ENCODE measurements around the gene RLF.

RLF gene

DNA sequence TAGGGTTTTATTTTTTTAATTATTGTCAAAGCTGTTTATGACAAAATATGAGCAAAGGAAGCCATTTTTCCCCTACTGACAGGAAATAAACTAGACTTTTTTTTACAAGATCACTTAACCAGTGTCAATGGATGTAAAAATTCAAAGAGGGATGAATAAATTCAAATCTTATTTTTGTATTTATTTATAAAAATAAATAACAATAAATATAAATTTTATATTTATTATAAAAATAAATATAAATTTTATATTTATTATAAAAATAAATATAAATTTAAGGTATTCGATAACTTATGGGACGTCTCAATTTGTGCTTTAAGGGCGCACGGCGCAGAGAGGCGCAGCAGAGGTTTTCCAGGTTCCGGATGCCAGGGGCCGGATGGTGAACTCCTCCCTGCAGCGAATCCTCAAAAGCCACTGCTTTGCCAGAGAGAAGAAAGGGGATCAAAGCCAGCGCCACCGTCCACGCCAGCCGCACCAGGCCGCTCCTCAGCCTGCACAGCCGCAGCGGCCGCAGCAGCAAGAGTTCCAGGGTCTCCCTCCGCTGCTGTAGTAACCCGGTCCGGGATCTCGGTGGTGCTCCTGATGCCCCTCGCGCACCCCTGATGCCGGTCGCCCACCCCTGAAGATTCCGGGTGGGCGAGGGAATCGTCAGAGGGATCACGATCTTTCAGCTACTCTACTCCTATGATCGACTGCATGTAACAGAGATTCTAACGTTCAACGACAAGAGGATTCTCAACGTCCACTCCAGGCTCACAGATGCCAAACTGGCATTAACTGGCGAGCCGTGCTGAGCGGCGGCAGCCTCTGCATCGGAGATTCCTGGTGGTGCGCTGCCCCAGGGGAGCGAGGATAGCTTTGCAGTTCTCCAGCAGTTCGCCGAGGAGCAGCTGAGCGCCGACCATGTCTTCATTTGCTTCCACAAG is 28.5 kb upstream of the RLF start:
- DNase-seq (ENCODE audit: extremely low read depth, low read depth): no peak
- TF ChIP-seq, protein P1, sequence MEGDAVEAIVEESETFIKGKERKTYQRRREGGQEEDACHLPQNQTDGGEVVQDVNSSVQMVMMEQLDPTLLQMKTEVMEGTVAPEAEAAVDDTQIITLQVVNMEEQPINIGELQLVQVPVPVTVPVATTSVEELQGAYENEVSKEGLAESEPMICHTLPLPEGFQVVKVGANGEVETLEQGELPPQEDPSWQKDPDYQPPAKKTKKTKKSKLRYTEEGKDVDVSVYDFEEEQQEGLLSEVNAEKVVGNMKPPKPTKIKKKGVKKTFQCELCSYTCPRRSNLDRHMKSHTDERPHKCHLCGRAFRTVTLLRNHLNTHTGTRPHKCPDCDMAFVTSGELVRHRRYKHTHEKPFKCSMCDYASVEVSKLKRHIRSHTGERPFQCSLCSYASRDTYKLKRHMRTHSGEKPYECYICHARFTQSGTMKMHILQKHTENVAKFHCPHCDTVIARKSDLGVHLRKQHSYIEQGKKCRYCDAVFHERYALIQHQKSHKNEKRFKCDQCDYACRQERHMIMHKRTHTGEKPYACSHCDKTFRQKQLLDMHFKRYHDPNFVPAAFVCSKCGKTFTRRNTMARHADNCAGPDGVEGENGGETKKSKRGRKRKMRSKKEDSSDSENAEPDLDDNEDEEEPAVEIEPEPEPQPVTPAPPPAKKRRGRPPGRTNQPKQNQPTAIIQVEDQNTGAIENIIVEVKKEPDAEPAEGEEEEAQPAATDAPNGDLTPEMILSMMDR (IDR thresholded peaks at IDR 0.05; ENCODE audit: low read depth, low read length): no peak

DNA sequence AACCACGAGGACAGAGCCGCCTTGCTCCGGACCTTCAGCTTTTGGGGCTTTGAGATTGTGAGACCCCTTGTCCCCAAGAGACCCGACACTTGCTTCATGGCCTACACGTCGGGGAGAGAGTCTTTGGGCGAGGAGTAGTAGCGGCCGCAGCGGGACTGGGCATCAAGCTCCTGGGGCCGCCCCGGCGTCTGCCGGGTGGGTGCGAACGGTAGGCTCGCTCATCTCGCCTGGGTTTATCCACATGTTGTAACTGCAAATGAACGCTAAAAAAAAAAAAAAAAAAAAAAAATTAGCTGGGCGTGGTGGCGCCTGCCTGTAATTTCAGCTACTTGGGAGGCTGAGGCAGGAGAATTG is 27.9 kb upstream of the RLF start:
- DNase-seq (ENCODE audit: extremely low read depth, low read depth): no peak
- TF ChIP-seq, protein P1 (IDR thresholded peaks at IDR 0.05; ENCODE audit: low read depth, low read length): no peak

DNA sequence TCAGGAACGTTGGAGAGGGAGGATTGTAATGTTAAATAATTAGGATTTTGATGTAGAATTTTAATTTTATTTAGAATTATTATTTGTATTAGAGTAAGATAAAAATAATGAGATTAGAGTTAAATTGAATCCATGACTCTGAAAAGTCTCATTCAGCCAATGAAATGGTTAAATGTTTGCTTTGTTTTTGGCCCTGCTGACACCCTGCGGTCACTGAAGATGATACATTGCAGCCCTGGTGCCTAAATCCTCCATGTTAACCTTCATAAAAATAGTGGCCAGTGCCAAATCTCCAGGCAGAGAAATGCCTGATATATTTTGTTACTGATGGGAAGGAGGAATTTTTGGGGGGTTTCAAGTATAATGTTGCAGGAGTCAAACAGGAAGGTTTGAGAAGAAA is 27.3 kb upstream of the RLF start:
- no peak for DNase-seq (ENCODE audit: extremely low read depth, low read depth)
- TF ChIP-seq, protein P1 (IDR thresholded peaks at IDR 0.05; ENCODE audit: low read depth, low read length): no peak

DNA sequence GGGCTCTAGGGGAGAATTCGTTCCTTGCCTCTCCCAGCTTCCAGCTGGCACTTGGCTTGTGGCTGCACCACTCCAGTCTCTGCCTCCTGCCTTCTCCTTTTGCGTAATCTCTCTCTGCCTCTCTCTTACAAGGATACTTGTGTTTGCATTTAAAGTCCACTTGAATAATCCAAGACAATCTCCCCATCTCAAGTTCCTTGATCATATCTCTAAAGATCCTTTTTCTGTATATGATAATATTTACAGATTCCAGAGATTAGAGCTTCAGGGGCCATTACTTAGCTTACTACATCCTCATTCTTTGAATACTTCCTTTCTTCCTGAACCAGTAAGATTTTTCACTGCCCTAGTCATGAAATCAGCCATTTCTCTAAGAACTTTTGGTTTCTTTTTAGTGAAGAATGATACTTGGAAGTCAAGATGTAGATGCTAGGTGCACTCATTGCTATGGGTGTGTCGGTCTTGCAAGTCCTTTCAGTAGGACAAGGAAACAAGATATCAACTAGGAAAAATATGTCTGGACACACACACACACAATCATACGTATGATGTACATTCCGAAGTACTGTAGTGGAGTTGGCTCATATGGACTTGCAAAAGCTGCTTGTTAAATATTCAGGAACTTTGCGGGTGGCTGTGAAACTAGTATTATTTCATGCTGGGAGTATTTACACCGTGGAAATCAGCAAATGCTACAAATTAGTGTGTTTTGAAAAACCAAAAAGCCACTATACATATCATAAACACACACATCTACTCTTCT is 20.8 kb upstream of the RLF start:
- no peak for DNase-seq (ENCODE audit: extremely low read depth, low read depth)
- TF ChIP-seq, protein P1 (IDR thresholded peaks at IDR 0.05; ENCODE audit: low read depth, low read length): no peak

DNA sequence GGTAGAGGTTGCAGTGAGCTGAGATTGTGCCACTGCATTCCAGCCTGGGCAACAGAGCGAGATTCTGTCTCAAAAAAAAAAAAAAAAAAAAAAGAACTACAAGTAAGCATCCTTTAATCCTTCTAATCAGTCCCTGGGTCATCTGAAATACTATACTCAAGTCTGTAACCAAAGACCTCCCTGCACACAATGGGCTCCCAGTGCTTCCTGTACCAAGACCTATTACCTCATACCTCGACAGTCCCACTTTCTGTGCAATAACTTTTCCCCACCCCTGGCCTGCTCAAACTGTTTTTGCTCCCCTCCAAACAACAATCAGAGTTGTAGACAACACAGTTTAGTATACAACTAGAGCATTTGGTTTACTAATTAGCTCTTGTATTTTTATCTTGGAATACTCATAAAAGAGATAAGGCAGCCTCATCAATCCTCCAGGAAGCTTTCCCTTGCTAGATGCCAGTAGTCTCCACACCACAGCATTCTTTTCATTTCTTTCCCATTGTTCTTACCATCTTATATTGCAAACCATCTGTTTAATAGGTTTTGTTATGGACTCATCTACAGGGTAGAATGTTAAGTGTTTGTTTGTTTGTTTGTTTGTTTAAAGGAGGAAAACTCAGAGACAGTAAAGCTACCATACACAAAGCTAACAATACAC is 19.2 kb upstream of the RLF start:
- no peak for DNase-seq (ENCODE audit: extremely low read depth, low read depth)
- TF ChIP-seq, protein P1 (IDR thresholded peaks at IDR 0.05; ENCODE audit: low read depth, low read length): no peak

DNA sequence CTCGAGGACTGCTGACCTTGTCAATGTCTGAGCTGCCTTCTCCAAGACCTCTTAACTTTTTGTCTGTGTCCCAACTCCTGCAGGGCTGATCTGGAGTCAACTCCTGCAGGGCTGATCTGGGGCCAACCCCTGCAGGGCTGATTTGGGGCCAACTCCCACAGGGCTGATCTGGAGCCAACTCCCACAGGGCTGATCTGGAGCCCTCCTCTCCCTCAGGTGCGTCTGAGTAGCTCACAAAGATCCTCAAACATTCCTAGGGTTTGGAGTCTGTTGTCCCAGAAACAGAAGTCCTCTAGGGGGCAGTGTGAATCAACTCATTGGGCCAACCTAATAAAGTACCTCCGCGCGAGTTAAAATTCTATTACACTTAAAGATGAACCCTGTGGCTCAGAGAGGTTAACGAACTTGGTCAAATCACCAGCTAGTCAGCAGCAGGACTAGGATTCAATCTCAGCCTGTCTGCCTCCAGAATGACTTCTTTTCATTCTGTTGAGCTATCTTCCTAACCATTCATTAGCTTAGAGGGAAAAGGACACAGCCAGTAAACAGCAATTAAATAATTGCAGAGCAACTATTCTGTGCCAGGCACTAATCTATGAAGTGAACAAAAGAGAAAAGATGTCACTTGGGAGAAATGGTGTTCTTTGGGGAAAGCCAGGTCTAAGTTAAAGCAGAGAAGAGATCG is 17.2 kb upstream of the RLF start:
- TF ChIP-seq, protein P1 (IDR thresholded peaks at IDR 0.05; ENCODE audit: low read depth, low read length): peak; percentile 85
- DNase-seq (ENCODE audit: extremely low read depth, low read depth): peak; percentile 32

All from AG09319 (cell line).